ENCODE results near the gene MGAT1.

GRCh38 chr5:180736536-180736935 lies 66.1 kb downstream of the MGAT1 start:
- TF ChIP-seq MAX (IDR thresholded peaks at IDR 0.05) (no peak), ZSCAN20 (CRISPR knock-in tag; IDR thresholded peaks at IDR 0.05) (no peak), CBX8 (IDR thresholded peaks at IDR 0.05) (no peak), FOXS1 (CRISPR knock-in tag; IDR thresholded peaks at IDR 0.05) (no peak), CTCF (IDR thresholded peaks at IDR 0.05) (no peak), USF2 (IDR thresholded peaks at IDR 0.05) (no peak)

Data from A549 (cell line).